ENCODE results near the gene TXN. TPM values are rescaled to one million over a fixed set of nuclear protein-coding genes. Genes with fewer than 3 reads are reported as not detected.
A peak's percentile ranks its signal among the peaks of the same experiment; 100 is the strongest.

TXN gene
- total RNA-seq, 1 experiment from 2014 or later, result 446 TPM

DNA sequence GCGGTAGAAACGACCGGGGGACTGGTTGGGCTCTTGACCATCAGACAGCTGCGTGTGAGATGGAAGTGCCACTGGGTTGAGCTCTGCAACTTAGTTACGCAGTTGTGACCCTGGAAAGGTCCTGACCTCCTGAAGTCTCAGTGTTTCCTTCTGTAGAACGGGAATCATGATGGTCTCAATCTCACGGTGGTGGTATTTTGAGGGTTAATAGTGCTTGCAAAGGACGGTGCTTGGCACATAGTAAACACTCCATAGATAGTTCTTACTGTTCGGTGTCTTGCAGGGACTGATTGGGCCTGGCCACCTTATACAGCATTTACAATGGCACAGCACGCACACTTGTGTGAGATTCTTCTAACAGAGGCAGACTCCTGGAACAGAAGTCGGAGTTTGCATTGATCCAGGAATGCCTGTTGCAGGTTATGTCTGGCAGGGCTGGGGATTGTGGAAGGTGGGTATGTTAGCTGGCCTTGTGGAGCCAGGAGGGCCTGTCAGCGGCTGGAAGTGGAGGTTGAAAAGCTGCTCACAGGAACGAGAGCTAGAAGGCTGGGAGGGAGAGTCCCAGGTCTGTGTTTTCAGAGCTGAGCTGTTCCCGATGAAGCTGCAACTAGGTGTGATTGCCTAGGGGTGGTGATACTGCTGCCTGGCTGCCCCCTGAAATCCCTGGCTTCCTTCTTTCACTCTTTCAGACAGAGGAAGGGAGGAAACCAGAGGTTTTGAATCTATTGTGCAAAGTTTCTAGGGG, 962 bp upstream of the TXN start:
- DNase-seq, result peak in 1 of 2 experiments; percentile 43
- H3K4me3 Mint-ChIP-seq (ENCODE audit: unreplicated experiment), result peak overlapping the region; percentile 98
- TF ChIP-seq, protein P1, sequence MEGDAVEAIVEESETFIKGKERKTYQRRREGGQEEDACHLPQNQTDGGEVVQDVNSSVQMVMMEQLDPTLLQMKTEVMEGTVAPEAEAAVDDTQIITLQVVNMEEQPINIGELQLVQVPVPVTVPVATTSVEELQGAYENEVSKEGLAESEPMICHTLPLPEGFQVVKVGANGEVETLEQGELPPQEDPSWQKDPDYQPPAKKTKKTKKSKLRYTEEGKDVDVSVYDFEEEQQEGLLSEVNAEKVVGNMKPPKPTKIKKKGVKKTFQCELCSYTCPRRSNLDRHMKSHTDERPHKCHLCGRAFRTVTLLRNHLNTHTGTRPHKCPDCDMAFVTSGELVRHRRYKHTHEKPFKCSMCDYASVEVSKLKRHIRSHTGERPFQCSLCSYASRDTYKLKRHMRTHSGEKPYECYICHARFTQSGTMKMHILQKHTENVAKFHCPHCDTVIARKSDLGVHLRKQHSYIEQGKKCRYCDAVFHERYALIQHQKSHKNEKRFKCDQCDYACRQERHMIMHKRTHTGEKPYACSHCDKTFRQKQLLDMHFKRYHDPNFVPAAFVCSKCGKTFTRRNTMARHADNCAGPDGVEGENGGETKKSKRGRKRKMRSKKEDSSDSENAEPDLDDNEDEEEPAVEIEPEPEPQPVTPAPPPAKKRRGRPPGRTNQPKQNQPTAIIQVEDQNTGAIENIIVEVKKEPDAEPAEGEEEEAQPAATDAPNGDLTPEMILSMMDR (IDR thresholded peaks at IDR 0.05; ENCODE audit: insufficient read depth in 1 of 2, low read depth in 1 of 2, low read length in 1 of 2, severe bottlenecking in 1 of 2, unreplicated experiment in 1 of 2), result no peak
- H3K9me3 Mint-ChIP-seq (ENCODE audit: unreplicated experiment), result no peaks in the 10 kb centered on the region
- Histone ChIP-seq H3K9me3 (no peaks in the 10 kb centered on the region), H3K36me3 (ENCODE audit: control insufficient read depth, insufficient read depth, low read length) (no peaks in the 10 kb centered on the region), H3K27me3 (replicated peaks; ENCODE audit: control insufficient read depth, insufficient read depth, low read length) (no peaks in the 10 kb centered on the region), H3K4me3 (ENCODE audit: low read depth, low read length) (peak overlapping the region; percentile 96), H3K4me1 (peaks cover 34% of the 10 kb centered on the region)
- ChIA-PET CTCF (interaction anchor here (0.6 to 1.2 kb wide), 3 partner anchors 68 to 74 kb away, joined by 4 to 6 read pairs (median 5); no protein-coding TSS in a partner anchor), POLR2A (interaction anchor here (0.6 to 1.2 kb wide), 12 partner anchors 12 to 366 kb away, joined by 3 to 20 read pairs (median 5); no protein-coding TSS in a partner anchor)
- intact Hi-C loops (cut with micrococcal nuclease; ENCODE audit: unreplicated experiment), result loop anchor here (2.0 to 5.0 kb wide), 4 partner anchors 26 to 85 kb away; no protein-coding TSS in a partner anchor
- peak overlapping the region; percentile 99 for H3K27ac Mint-ChIP-seq (ENCODE audit: unreplicated experiment)
- H3K4me1 Mint-ChIP-seq (ENCODE audit: low read depth, unreplicated experiment), result peaks cover 26% of the 10 kb centered on the region
- no peaks in the 10 kb centered on the region for H3K27me3 Mint-ChIP-seq (ENCODE audit: insufficient read depth, unreplicated experiment)
- BruUV-seq (replicated peaks), result TSS peak; percentile 62
- H3K36me3 Mint-ChIP-seq (ENCODE audit: insufficient read depth, unreplicated experiment), result peaks cover 36% of the 10 kb centered on the region

DNA sequence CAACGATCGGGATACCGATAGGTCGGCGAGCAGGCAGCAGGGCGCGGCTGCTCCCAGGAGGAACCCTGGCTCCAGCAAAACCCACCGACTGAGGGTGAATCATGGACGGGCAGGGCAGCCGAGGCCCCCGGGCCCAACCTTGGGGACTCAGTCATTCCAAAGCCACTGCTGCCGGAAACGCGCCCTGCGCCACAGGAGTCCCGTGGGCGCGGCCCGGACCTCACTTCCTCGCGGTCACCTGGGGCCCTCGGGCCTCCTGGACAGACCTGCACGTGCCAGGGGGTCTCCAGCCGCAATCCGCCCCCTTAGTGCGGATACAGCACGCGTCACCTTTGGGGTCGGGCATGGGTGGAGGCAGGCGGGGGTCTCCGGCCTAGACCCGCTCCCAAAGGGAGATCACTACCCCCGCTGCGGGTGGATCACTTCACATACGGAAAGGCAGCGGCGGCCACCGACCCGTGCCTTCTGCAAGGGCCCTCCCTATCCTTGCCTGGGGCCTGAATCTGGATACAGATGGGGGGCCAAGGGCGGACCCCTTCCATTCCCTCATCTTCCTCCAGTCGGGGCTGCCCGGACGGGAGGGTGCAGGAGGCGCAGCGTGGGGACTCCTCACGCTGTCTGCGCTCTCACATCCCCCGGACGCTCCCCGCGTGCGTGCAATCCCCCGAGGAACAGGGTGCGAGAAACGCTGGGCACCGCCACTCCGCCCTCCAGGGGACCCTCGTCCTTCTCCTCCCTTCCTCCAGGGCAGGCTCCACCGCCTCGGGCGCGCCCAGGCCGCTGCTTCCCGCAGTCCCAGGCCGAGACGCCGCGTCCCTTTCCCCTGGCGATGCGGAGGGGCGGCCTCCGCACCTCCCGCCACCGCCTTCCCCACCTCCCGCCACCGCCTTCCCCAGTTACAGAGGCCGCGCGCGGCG, 586 bp downstream of the TXN start:
- H3K27me3 Mint-ChIP-seq (ENCODE audit: insufficient read depth, unreplicated experiment), result no peaks in the 10 kb centered on the region
- peaks cover 32% of the 10 kb centered on the region for H3K4me1 Mint-ChIP-seq (ENCODE audit: low read depth, unreplicated experiment)
- H3K9me3 Mint-ChIP-seq (ENCODE audit: unreplicated experiment), result no peaks in the 10 kb centered on the region
- peaks cover 46% of the 10 kb centered on the region for H3K4me1 ChIP-seq
- no peaks in the 10 kb centered on the region for H3K27me3 ChIP-seq (replicated peaks; ENCODE audit: control insufficient read depth, insufficient read depth, low read length)
- peak overlapping the region; percentile 99 for H3K27ac Mint-ChIP-seq (ENCODE audit: unreplicated experiment)
- peak overlapping the region; percentile 96 for H3K4me3 ChIP-seq (ENCODE audit: low read depth, low read length)
- ChIA-PET POLR2A (interaction anchor here (0.6 to 1.2 kb wide), 11 partner anchors 13 to 1029 kb away, joined by 4 to 20 read pairs (median 11); no protein-coding TSS in a partner anchor), CTCF (interaction anchor here (1.0 to 1.2 kb wide), 3 partner anchors 37 to 72 kb away, joined by 4 to 12 read pairs (median 6); no protein-coding TSS in a partner anchor)
- H3K4me3 Mint-ChIP-seq (ENCODE audit: unreplicated experiment), result peak overlapping the region; percentile 98
- H3K36me3 Mint-ChIP-seq (ENCODE audit: insufficient read depth, unreplicated experiment), result peaks cover 48% of the 10 kb centered on the region
- no peaks in the 10 kb centered on the region for H3K9me3 ChIP-seq
- intact Hi-C loops (cut with micrococcal nuclease; ENCODE audit: unreplicated experiment), result loop anchor here (1.0 to 5.0 kb wide), 6 partner anchors 22 to 87 kb away; no protein-coding TSS in a partner anchor
- peak; percentile 59 to 64 for DNase-seq
- no peaks in the 10 kb centered on the region for H3K36me3 ChIP-seq (ENCODE audit: control insufficient read depth, insufficient read depth, low read length)
- TF ChIP-seq, protein P1 (IDR thresholded peaks at IDR 0.05; ENCODE audit: insufficient read depth in 1 of 2, low read depth in 1 of 2, low read length in 1 of 2, severe bottlenecking in 1 of 2, unreplicated experiment in 1 of 2), result no peak
- BruUV-seq (replicated peaks), result no TSS peak

DNA sequence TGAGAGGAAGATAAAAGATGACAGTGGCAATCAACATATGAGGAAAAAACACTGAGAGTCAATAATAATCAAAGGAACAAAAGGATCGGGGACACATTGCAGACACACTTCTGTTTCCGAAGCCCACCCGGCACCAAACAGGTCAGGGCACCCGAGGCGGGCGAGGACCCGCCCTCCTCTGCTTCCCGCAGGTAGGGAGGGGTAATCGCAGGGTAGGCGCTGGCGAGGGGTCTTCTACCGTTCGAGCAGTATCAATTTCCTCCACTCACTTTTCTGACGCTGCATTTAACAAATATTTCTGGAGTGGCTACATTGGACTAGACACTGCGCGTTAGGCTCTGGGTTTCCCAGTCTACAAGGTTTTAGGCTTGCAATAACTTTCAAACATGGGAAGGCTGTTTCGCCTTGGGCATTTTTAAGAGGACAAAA, 1.3 kb downstream of the TXN start:
- Mint-ChIP-seq H3K27ac (ENCODE audit: unreplicated experiment) (peak overlapping the region; percentile 99), H3K4me1 (ENCODE audit: low read depth, unreplicated experiment) (peaks cover 34% of the 10 kb centered on the region), H3K9me3 (ENCODE audit: unreplicated experiment) (no peaks in the 10 kb centered on the region), H3K4me3 (ENCODE audit: unreplicated experiment) (peak overlapping the region; percentile 98), H3K36me3 (ENCODE audit: insufficient read depth, unreplicated experiment) (peaks cover 55% of the 10 kb centered on the region), H3K27me3 (ENCODE audit: insufficient read depth, unreplicated experiment) (no peaks in the 10 kb centered on the region)
- H3K27me3 ChIP-seq (replicated peaks; ENCODE audit: control insufficient read depth, insufficient read depth, low read length), result no peaks in the 10 kb centered on the region
- TF ChIP-seq, protein P1 (IDR thresholded peaks at IDR 0.05; ENCODE audit: insufficient read depth in 1 of 2, low read depth in 1 of 2, low read length in 1 of 2, severe bottlenecking in 1 of 2, unreplicated experiment in 1 of 2), result no peak
- no TSS peak for BruUV-seq (replicated peaks)
- peak overlapping the region; percentile 96 for H3K4me3 ChIP-seq (ENCODE audit: low read depth, low read length)
- DNase-seq, result peak in 1 of 2 experiments; percentile 28
- POLR2A ChIA-PET, result no interaction called here
- peaks cover 53% of the 10 kb centered on the region for H3K4me1 ChIP-seq
- CTCF ChIA-PET, result no interaction called here
- no peaks in the 10 kb centered on the region for H3K36me3 ChIP-seq (ENCODE audit: control insufficient read depth, insufficient read depth, low read length)
- no peaks in the 10 kb centered on the region for H3K9me3 ChIP-seq
- intact Hi-C loops (cut with micrococcal nuclease; ENCODE audit: unreplicated experiment), result loop anchor here (2.0 to 5.0 kb wide), 2 partner anchors 44 to 87 kb away; no protein-coding TSS in a partner anchor

Measured in Caco-2 (cell line).